Mucosa of descending colon (tissue), 3 donors: Measurements from ENCODE around the gene PRAMEF18. TPM values are rescaled to one million over a fixed set of nuclear protein-coding genes. Genes with fewer than 3 reads are reported as not detected.
"Not testable (repeated sequence)": the region's sequence is repeated elsewhere in the genome, so short reads cannot be mapped to it uniquely, and the experiment has no call there.

Source experiments
- ATAC-seq: fragments of 200-7000 bp; cut with Tn5 transposase; one replicate; pipeline ENCODE4 v1.9.1; 2020; ENCODE audit warnings: mild to moderate bottlenecking, moderate library complexity
- DNase-seq, 3 donors: peaks; one replicate each; pipeline ENCODE4 v3.0.0-alpha.2; 2020
- H3K36me3 ChIP-seq: fragments of 200-600 bp; one replicate; pipeline ENCODE4 v1.8.0; 2021; ENCODE audit warnings: low read depth, mild to moderate bottlenecking
- H3K4me1 ChIP-seq: fragments of 200-600 bp; one replicate; pipeline ENCODE4 v1.8.0; 2021; ENCODE audit warnings: low read depth, mild to moderate bottlenecking
- H3K4me3 ChIP-seq: fragments of 200-600 bp; one replicate; pipeline ENCODE4 v1.8.0; 2021; ENCODE audit warnings: mild to moderate bottlenecking
- H3K9me3 ChIP-seq: fragments of 200-600 bp; one replicate; pipeline ENCODE4 v1.8.0; 2021; ENCODE audit warnings: mild to moderate bottlenecking
- CTCF ChIP-seq: fragments of 200-600 bp; IDR thresholded peaks from one replicate; pipeline ENCODE4 v1.8.0; 2022; ENCODE audit warnings: antibody characterized with exemption, mild to moderate bottlenecking
- intact Hi-C, 2 donors: fragments of 100-400 bp; cut with DNase I in 1 of 2; cut with micrococcal nuclease in 1 of 2; formaldehyde crosslinking; loops; one replicate each; pipeline versions ENCODE4 v1.11.0 to v1.11.1; 2022; cut with DNase I, micrococcal nuclease
- total RNA-seq, 3 donors: library from RNA; stranded (reverse); fragmentation: NEBNext Ultra II Directional in 2 of 3; extraction: Animal tissue kit (Norgen Biotek cat#: 25700) in 2 of 3; gene quantifications; one replicate each; pipeline versions ENCODE4 v1.2.1 to v1.2.4, GENCODE V29; 2021 to 2023
- donor health status: DM: no; HTN: no; CAD: no; lungs with moderate emphysema.
- donor health status: DM: no; HTN: no; CAD: no.
- donor health status: DM: no; HTN: yes; CAD: no.

Gene PRAMEF18
- total RNA-seq, 3 donors from 2014 or later, result not detected

GRCh38 chr1:13230096-13230495 is 4.1 kb upstream of the PRAMEF18 start:
- H3K9me3 ChIP-seq, H3K4me3 ChIP-seq, intact Hi-C loops, H3K4me1 ChIP-seq, DNase-seq, ATAC-seq, H3K36me3 ChIP-seq: not testable (repeated sequence)

GRCh38 chr1:13228343-13228781 is 2.4 kb upstream of the PRAMEF18 start:
- ATAC-seq (peak; percentile 36), DNase-seq (peak in 1 of 3 donors; percentile 71)
- Histone ChIP-seq H3K36me3 (no peaks in the 10 kb centered on the region), H3K4me3 (no peak overlapping the region), H3K9me3 (no peaks in the 10 kb centered on the region), H3K4me1 (no peaks in the 10 kb centered on the region)
- intact Hi-C loops, result no loop called here
- peak; percentile 17 for TF ChIP-seq CTCF

GRCh38 chr1:13227271-13228055 is 1.5 kb upstream of the PRAMEF18 start:
- H3K4me3 ChIP-seq, H3K4me1 ChIP-seq, ATAC-seq, intact Hi-C loops, DNase-seq, H3K9me3 ChIP-seq, H3K36me3 ChIP-seq: not testable (repeated sequence)

- no peaks in the 10 kb centered on the region for H3K9me3 ChIP-seq
- no peaks in the 10 kb centered on the region for H3K36me3 ChIP-seq
- ATAC-seq (no peak), DNase-seq (no peak)
- intact Hi-C loops, result no loop called here
- no peak overlapping the region for H3K4me3 ChIP-seq
- H3K4me1 ChIP-seq, result no peaks in the 10 kb centered on the region
- TF ChIP-seq CTCF, result no peak
Measured at GRCh38 chr1:13224480-13225060, 1.4 kb downstream of the PRAMEF18 start.

- H3K36me3 ChIP-seq, H3K4me3 ChIP-seq, H3K4me1 ChIP-seq, H3K9me3 ChIP-seq, DNase-seq, intact Hi-C loops, ATAC-seq: not testable (repeated sequence)
Measured at GRCh38 chr1:13222788-13223187, 3.2 kb downstream of the PRAMEF18 start.

- H3K36me3 ChIP-seq, intact Hi-C loops, H3K4me1 ChIP-seq, ATAC-seq, H3K4me3 ChIP-seq, DNase-seq, H3K9me3 ChIP-seq: not testable (repeated sequence)
Measured at GRCh38 chr1:13219203-13219602, 6.8 kb downstream of the PRAMEF18 start.

- ATAC-seq, H3K4me1 ChIP-seq, H3K9me3 ChIP-seq, DNase-seq, intact Hi-C loops, H3K4me3 ChIP-seq, H3K36me3 ChIP-seq: not testable (repeated sequence)
Measured at GRCh38 chr1:13216619-13217018, 9.3 kb downstream of the PRAMEF18 start.

- H3K4me3 ChIP-seq, intact Hi-C loops, ATAC-seq, H3K4me1 ChIP-seq, H3K9me3 ChIP-seq, DNase-seq, H3K36me3 ChIP-seq: not testable (repeated sequence)
Measured at GRCh38 chr1:13208712-13209111, 17.2 kb downstream of the PRAMEF18 start.

GRCh38 chr1:13201309-13201708 is 24.6 kb downstream of the PRAMEF18 start, which contains the start of gene PRAMEF13:
TSS of gene PRAMEF13 (minus strand) at chr1:13201409. CDS start at chr1:13199589, 1,820 bp downstream.
- intact Hi-C loops, ATAC-seq, DNase-seq, H3K9me3 ChIP-seq, H3K36me3 ChIP-seq, H3K4me3 ChIP-seq, H3K4me1 ChIP-seq: not testable (repeated sequence)

Other genes starting within 250 kb of the PRAMEF18 start
- gene PRAMEF27, start 169.6 kb downstream of the PRAMEF18 start, total RNA-seq, result not detected
- not detected for gene HNRNPCL3, start 165.4 kb downstream of the PRAMEF18 start, total RNA-seq
- not detected for gene PRAMEF25, start 155.4 kb downstream of the PRAMEF18 start, total RNA-seq
- gene HNRNPCL2, start 109.3 kb downstream of the PRAMEF18 start, total RNA-seq, result not detected
- not detected for gene PRAMEF26, start 70.1 kb downstream of the PRAMEF18 start, total RNA-seq
- gene HNRNPCL4, start 60.5 kb downstream of the PRAMEF18 start, total RNA-seq, result not detected
- not detected for gene PRAMEF9, start 54.3 kb downstream of the PRAMEF18 start, total RNA-seq
- gene PRAMEF13, start 24.7 kb downstream of the PRAMEF18 start, total RNA-seq, result not detected
- not detected for gene PRAMEF5, start 28.0 kb upstream of the PRAMEF18 start, total RNA-seq
- not detected for gene PRAMEF8, start 59.0 kb upstream of the PRAMEF18 start, total RNA-seq
- not detected for gene PRAMEF33, start 77.4 kb upstream of the PRAMEF18 start, total RNA-seq
- not detected for gene PRAMEF15, start 89.4 kb upstream of the PRAMEF18 start, total RNA-seq
- not detected for gene PRAMEF14, start 121.0 kb upstream of the PRAMEF18 start, total RNA-seq
- gene PRAMEF19, start 145.8 kb upstream of the PRAMEF18 start, total RNA-seq, result not detected
- gene PRAMEF17, start 163.5 kb upstream of the PRAMEF18 start, total RNA-seq, result not detected
- not detected for gene PRAMEF20, start 184.3 kb upstream of the PRAMEF18 start, total RNA-seq